ENCODE results near the gene RILPL1. TPM values are rescaled to one million over a fixed set of nuclear protein-coding genes. Genes with fewer than 3 reads are reported as not detected.
"Not testable (repeated sequence)": the region's sequence is repeated elsewhere in the genome, so short reads cannot be mapped to it uniquely, and the experiment has no call there.

RILPL1 gene
- total and polyA plus RNA-seq, 7 donors, result 34.8 to 73.7 (median 54.4) TPM

DNA sequence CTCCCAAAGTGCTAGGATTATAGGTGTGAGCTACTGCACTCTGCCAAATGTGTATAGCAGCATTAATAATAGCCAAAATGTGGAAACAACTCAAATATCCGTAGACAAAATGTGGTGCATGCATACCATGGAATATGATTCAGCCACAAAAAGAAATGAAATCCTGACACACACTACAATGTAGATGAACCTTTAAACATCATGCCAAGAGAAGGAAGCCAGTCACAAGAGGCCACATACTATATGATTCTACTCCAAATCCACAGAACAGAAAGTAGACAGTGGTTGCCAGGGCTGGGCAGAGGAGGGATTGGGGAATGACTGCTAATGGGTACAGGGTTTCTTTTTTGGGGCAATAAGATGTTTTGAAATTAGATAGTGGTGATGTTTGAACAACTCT lies 43.1 kb upstream of the RILPL1 start:
- no peaks in the 10 kb centered on the region for H3K4me1 ChIP-seq
- no peak overlapping the region for H3K4me3 ChIP-seq
- TF ChIP-seq, protein P1, sequence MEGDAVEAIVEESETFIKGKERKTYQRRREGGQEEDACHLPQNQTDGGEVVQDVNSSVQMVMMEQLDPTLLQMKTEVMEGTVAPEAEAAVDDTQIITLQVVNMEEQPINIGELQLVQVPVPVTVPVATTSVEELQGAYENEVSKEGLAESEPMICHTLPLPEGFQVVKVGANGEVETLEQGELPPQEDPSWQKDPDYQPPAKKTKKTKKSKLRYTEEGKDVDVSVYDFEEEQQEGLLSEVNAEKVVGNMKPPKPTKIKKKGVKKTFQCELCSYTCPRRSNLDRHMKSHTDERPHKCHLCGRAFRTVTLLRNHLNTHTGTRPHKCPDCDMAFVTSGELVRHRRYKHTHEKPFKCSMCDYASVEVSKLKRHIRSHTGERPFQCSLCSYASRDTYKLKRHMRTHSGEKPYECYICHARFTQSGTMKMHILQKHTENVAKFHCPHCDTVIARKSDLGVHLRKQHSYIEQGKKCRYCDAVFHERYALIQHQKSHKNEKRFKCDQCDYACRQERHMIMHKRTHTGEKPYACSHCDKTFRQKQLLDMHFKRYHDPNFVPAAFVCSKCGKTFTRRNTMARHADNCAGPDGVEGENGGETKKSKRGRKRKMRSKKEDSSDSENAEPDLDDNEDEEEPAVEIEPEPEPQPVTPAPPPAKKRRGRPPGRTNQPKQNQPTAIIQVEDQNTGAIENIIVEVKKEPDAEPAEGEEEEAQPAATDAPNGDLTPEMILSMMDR (IDR thresholded peaks at IDR 0.05), result no peak
- WGBS, 3 donors, result 82 to 91% (median 86%) methylated on average over 1 of the region's 1 CpG
- no peak overlapping the region for H3K27ac ChIP-seq
- ATAC-seq, result no peak
- no peak for DNase-seq
- H3K9me3 ChIP-seq, result no peaks in the 10 kb centered on the region
- intact Hi-C loops (cut with DNase I), result no loop called here
- no peaks in the 10 kb centered on the region for H3K27me3 ChIP-seq (ENCODE audit: insufficient read depth in 3 of 3, low read length in 2 of 3)
- H3K36me3 ChIP-seq (ENCODE audit: insufficient read depth in 1 of 2, low read depth in 1 of 2), result no peaks in the 10 kb centered on the region

DNA sequence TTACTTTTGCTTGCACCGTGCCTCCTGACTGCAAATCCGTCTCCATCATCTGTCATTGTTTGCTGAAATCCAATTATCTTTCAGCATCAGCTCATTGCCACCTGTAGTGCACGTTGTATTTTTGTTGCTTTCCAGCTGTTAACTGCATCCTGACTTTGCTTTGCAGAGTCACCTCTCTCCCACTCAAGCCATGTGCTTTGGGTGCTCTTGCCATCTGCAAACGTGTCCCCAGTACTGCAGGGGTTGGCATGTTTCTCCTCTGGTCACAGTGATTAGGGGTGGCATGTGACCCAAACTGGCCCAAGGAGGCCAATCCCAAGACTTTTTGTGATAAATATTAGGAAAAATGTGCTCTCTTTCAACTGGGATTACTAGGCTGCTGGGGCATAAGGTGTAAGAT lies 40.4 kb upstream of the RILPL1 start:
- Histone ChIP-seq H3K9me3 (no peaks in the 10 kb centered on the region), H3K27me3 (ENCODE audit: insufficient read depth in 3 of 3, low read length in 2 of 3) (no peaks in the 10 kb centered on the region), H3K27ac (no peak overlapping the region), H3K4me3 (no peak overlapping the region), H3K4me1 (no peaks in the 10 kb centered on the region), H3K36me3 (ENCODE audit: insufficient read depth in 1 of 2, low read depth in 1 of 2) (no peaks in the 10 kb centered on the region)
- WGBS, 3 donors, result 23 to 33% (median 26%) methylated on average over 4 of the region's 4 CpGs
- no peak for ATAC-seq
- intact Hi-C loops (cut with DNase I), result no loop called here
- no peak for DNase-seq
- TF ChIP-seq, protein P1 (IDR thresholded peaks at IDR 0.05), result no peak

DNA sequence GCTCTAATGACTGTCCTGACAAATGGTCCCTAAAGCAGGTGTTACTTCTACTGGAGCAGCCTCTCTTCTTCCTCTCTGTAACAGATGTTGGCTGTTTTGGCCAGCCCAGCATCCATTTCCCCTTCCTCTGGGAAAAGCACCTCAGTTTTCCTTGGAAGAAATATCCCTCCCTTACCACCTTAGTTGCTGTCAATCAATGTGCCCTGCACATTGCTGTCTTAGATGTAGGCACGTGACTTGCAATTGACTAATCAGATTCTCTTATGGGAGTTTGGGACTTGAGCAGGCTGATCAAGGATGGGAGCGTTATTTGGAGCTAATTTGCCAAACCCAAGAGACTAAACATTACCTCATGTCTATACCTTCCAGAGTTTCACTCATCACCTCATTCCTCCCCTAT lies 38.9 kb upstream of the RILPL1 start:
- ATAC-seq (no peak), DNase-seq (no peak)
- intact Hi-C loops (cut with DNase I), result no loop called here
- Histone ChIP-seq H3K4me1 (no peaks in the 10 kb centered on the region), H3K36me3 (ENCODE audit: insufficient read depth in 1 of 2, low read depth in 1 of 2) (no peaks in the 10 kb centered on the region), H3K9me3 (no peaks in the 10 kb centered on the region), H3K27ac (no peak overlapping the region), H3K27me3 (ENCODE audit: insufficient read depth in 3 of 3, low read length in 2 of 3) (no peaks in the 10 kb centered on the region), H3K4me3 (no peak overlapping the region)
- TF ChIP-seq, protein P1 (IDR thresholded peaks at IDR 0.05), result no peak
- WGBS, 3 donors, result 54 to 63% (median 56%) methylated on average over 2 of the region's 2 CpGs

DNA sequence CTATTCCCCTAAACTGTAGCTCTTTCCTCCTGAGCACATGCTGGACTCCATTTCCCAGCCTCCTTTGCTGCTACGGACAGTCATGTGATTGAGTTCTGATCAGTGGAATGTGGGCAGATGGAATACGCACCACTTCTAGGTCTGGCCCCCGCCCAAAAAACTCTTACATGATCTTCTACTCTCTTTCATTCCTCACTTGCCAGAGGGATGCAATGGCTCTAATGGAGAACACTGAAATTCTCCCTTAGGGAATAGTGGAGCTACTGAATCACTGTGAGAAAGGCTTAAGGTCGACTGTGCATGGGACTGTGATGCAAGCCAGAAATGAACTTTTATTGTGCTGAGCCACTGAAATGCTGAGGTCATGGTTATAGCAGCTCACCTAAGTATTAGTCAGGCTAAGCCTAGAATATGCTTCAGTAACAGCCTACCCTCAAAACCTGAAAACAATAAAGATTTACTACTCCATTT lies 37.9 kb upstream of the RILPL1 start:
- DNase-seq, result peak; percentile 62 to 65
- Histone ChIP-seq H3K27me3 (ENCODE audit: insufficient read depth in 3 of 3, low read length in 2 of 3) (no peaks in the 10 kb centered on the region), H3K36me3 (ENCODE audit: insufficient read depth in 1 of 2, low read depth in 1 of 2) (no peaks in the 10 kb centered on the region), H3K9me3 (no peaks in the 10 kb centered on the region), H3K4me1 (no peaks in the 10 kb centered on the region), H3K4me3 (no peak overlapping the region), H3K27ac (no peak overlapping the region)
- WGBS, 3 donors, result 23 to 33% (median 27%) methylated on average over 4 of the region's 4 CpGs
- TF ChIP-seq, protein P1 (IDR thresholded peaks at IDR 0.05), result no peak
- ATAC-seq, result peak; percentile 44 to 76 (median 70)
- intact Hi-C loops (cut with DNase I), result no loop called here

DNA sequence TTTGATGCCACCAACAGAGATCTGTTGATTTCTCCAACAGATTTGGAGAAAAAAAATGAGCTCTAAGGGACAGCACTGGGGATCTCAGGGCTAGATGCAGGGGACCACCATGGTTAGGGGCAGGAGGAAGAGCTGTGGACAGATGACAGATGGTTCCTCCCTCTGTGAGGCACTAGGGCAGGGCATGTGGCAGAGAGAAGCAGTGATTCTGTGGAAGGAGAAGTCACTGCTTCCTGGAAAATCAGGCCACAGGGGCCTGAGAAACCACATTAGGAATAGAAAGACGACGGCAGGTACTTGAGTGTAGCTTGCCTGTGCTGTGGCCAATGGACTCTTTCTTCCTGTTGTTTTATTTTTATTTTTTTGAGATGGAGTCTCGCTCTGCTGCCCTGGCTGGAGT lies 25.9 kb upstream of the RILPL1 start:
- H3K9me3 ChIP-seq, result no peaks in the 10 kb centered on the region
- ATAC-seq (no peak), DNase-seq (no peak)
- H3K4me3 ChIP-seq, result no peak overlapping the region
- H3K4me1 ChIP-seq, result no peaks in the 10 kb centered on the region
- no peak overlapping the region for H3K27ac ChIP-seq
- 60 to 71% (median 64%) methylated on average over 3 of the region's 3 CpGs for WGBS, 3 donors
- intact Hi-C loops (cut with DNase I), result loop anchor here in 1 of 2 donors (10.0 kb wide), 1 partner anchor 125 kb away; the partner anchor contains the start of gene RILPL2
- H3K27me3 ChIP-seq (ENCODE audit: insufficient read depth in 3 of 3, low read length in 2 of 3), result no peaks in the 10 kb centered on the region
- no peaks in the 10 kb centered on the region for H3K36me3 ChIP-seq (ENCODE audit: insufficient read depth in 1 of 2, low read depth in 1 of 2)
- TF ChIP-seq, protein P1 (IDR thresholded peaks at IDR 0.05), result no peak

DNA sequence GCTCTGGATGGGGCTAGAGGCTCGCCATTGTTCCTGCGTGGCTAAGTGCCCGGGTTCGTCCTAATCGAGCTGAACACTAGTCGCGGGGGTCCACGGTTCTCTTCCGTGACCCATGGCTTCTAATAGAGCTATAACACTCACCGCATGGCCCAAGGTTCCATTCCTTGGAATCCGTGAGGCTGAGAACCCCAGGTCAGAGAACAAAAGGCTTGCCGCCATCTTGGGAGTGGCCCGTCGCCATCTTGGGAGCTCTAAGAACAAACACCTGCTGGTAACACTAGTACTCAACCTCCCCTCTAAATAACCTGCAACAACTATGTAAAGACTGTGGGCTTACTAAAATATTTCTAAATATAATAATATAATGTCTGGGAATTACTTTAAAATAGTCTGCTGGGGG lies 25.0 kb upstream of the RILPL1 start:
- not testable (repeated sequence) for H3K9me3 ChIP-seq; DNase-seq; H3K27ac ChIP-seq; H3K27me3 ChIP-seq (ENCODE audit: insufficient read depth in 3 of 3, low read length in 2 of 3); H3K36me3 ChIP-seq (ENCODE audit: insufficient read depth in 1 of 2, low read depth in 1 of 2); ATAC-seq; H3K4me1 ChIP-seq; H3K4me3 ChIP-seq
- WGBS, 3 donors, result 94 to 96% (median 96%) methylated on average over 14 of the region's 14 CpGs
- intact Hi-C loops (cut with DNase I), result loop anchor here in 1 of 2 donors (10.0 kb wide), 1 partner anchor 124 kb away; the partner anchor contains the start of gene RILPL2

DNA sequence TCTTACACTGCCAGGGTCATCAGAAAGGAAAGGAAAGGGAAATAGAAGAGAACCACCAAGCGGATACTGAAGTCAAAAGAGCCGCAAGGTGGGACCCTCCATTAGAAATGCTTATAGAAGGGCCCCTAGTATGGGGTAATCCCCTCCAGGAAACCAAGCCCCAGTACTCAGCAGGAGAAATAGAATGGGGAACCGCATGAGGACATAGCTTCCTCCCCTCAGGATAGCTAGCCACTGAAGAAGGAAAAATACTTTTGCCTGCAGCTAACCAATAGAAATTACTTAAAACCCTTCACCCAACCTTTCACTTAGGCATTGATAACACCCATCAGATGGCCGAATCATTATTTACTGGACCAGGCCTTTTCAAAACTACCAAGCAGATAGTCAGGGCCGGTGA lies 21.3 kb upstream of the RILPL1 start:
- H3K27me3 ChIP-seq (ENCODE audit: insufficient read depth in 3 of 3, low read length in 2 of 3); H3K4me1 ChIP-seq; ATAC-seq; H3K36me3 ChIP-seq (ENCODE audit: insufficient read depth in 1 of 2, low read depth in 1 of 2); H3K27ac ChIP-seq; H3K4me3 ChIP-seq; DNase-seq; H3K9me3 ChIP-seq: not testable (repeated sequence)
- intact Hi-C loops (cut with DNase I), result loop anchor here in 1 of 2 donors (10.0 kb wide), 1 partner anchor 120 kb away; the partner anchor contains the start of gene RILPL2
- WGBS, 3 donors, result 89 to 92% (median 90%) methylated on average over 5 of the region's 5 CpGs

Data from psoas muscle (tissue), 8 donors.